ENCODE measurements around the gene ZNF417. TPM values are rescaled to one million over a fixed set of nuclear protein-coding genes. Genes with fewer than 3 reads are reported as not detected.
"Not testable (repeated sequence)": the region's sequence is repeated elsewhere in the genome, so short reads cannot be mapped to it uniquely, and the experiment has no call there.

Gene ZNF417
- total RNA-seq, 1 donor from 2014 or later = 16.7 TPM

- Mint-ChIP-seq H3K27ac (ENCODE audit: unreplicated experiment) (no peak overlapping the region), H3K9me3 (ENCODE audit: unreplicated experiment) (peaks cover 11% of the 10 kb centered on the region), H3K4me3 (ENCODE audit: unreplicated experiment) (no peak overlapping the region), H3K36me3 (ENCODE audit: low read depth, unreplicated experiment) (peaks cover 67% of the 10 kb centered on the region), H3K4me1 (ENCODE audit: unreplicated experiment) (peaks cover 5% of the 10 kb centered on the region), H3K27me3 (ENCODE audit: unreplicated experiment) (peaks cover 9% of the 10 kb centered on the region)
- TF ChIP-seq CTCF (IDR thresholded peaks at IDR 0.05; ENCODE audit: unreplicated experiment) = no peak
- DNase-seq (ENCODE audit: low spot score) = no peak
These were observed 43.9 kb downstream of the ZNF417 start for GRCh38 chr19:57872450-57872849.

- Mint-ChIP-seq H3K36me3 (ENCODE audit: low read depth, unreplicated experiment) (peaks cover 48% of the 10 kb centered on the region), H3K27ac (ENCODE audit: unreplicated experiment) (no peak overlapping the region), H3K9me3 (ENCODE audit: unreplicated experiment) (peaks cover 11% of the 10 kb centered on the region), H3K27me3 (ENCODE audit: unreplicated experiment) (peaks cover 9% of the 10 kb centered on the region), H3K4me1 (ENCODE audit: unreplicated experiment) (no peaks in the 10 kb centered on the region), H3K4me3 (ENCODE audit: unreplicated experiment) (no peak overlapping the region)
- no peak for DNase-seq (ENCODE audit: low spot score)
- TF ChIP-seq CTCF (IDR thresholded peaks at IDR 0.05; ENCODE audit: unreplicated experiment) = no peak
These were observed 46.2 kb downstream of the ZNF417 start for GRCh38 chr19:57870225-57870624.

- Mint-ChIP-seq H3K9me3 (ENCODE audit: unreplicated experiment) (peaks cover 11% of the 10 kb centered on the region), H3K36me3 (ENCODE audit: low read depth, unreplicated experiment) (peaks cover 50% of the 10 kb centered on the region)
- not testable (repeated sequence) for H3K27ac Mint-ChIP-seq (ENCODE audit: unreplicated experiment); H3K4me1 Mint-ChIP-seq (ENCODE audit: unreplicated experiment); H3K4me3 Mint-ChIP-seq (ENCODE audit: unreplicated experiment); H3K27me3 Mint-ChIP-seq (ENCODE audit: unreplicated experiment); DNase-seq (ENCODE audit: low spot score)
These were observed 46.7 kb downstream of the ZNF417 start for GRCh38 chr19:57869655-57870054.

GRCh38 chr19:57867868-57868492 lies 48.4 kb downstream of the ZNF417 start:
- no peaks in the 10 kb centered on the region for H3K4me1 Mint-ChIP-seq (ENCODE audit: unreplicated experiment)
- H3K27me3 Mint-ChIP-seq (ENCODE audit: unreplicated experiment) = peaks cover 9% of the 10 kb centered on the region
- peaks cover 41% of the 10 kb centered on the region for H3K36me3 Mint-ChIP-seq (ENCODE audit: low read depth, unreplicated experiment)
- H3K4me3 Mint-ChIP-seq (ENCODE audit: unreplicated experiment) = no peak overlapping the region
- DNase-seq (ENCODE audit: low spot score) = no peak
- no peak for TF ChIP-seq CTCF (IDR thresholded peaks at IDR 0.05; ENCODE audit: unreplicated experiment)
- no peaks in the 10 kb centered on the region for H3K9me3 Mint-ChIP-seq (ENCODE audit: unreplicated experiment)
- H3K27ac Mint-ChIP-seq (ENCODE audit: unreplicated experiment) = peak overlapping the region; percentile 48

Other genes with a start within 250 kb of the ZNF417 start
- 0.74 TPM for gene ZSCAN4, start 247.7 kb downstream of the ZNF417 start, total RNA-seq (ENCODE audit: unreplicated experiment)
- 11.6 TPM for gene ZNF551, start 234.6 kb downstream of the ZNF417 start, total RNA-seq (ENCODE audit: unreplicated experiment)
- 23.2 TPM for gene ZNF154, start 207.4 kb downstream of the ZNF417 start, total RNA-seq (ENCODE audit: unreplicated experiment)
- 12.2 TPM for gene ZNF671, start 189.0 kb downstream of the ZNF417 start, total RNA-seq (ENCODE audit: unreplicated experiment)
- 22.6 TPM for gene ZNF776, start 169.8 kb downstream of the ZNF417 start, total RNA-seq (ENCODE audit: unreplicated experiment)
- 19.6 TPM for gene ZNF586, start 146.9 kb downstream of the ZNF417 start, total RNA-seq (ENCODE audit: unreplicated experiment)
- gene ZNF552, start 101.7 kb downstream of the ZNF417 start, total RNA-seq (ENCODE audit: unreplicated experiment) = 7.0 TPM
- gene ZNF587B, start 86.3 kb downstream of the ZNF417 start, total RNA-seq (ENCODE audit: unreplicated experiment) = 24.5 TPM
- gene ZNF587, start 66.7 kb downstream of the ZNF417 start, total RNA-seq (ENCODE audit: unreplicated experiment) = 36.8 TPM
- 22.3 TPM for gene ZNF814, start 27.6 kb downstream of the ZNF417 start, total RNA-seq (ENCODE audit: unreplicated experiment)
- 14.0 TPM for gene ZNF418, start 18.8 kb upstream of the ZNF417 start, total RNA-seq (ENCODE audit: unreplicated experiment)
- gene ZNF256, start 31.1 kb upstream of the ZNF417 start, total RNA-seq (ENCODE audit: unreplicated experiment) = 10.4 TPM
- gene C19orf18, start 57.9 kb upstream of the ZNF417 start, total RNA-seq (ENCODE audit: unreplicated experiment) = 1.8 TPM
- gene ZNF606, start 86.2 kb upstream of the ZNF417 start, total RNA-seq (ENCODE audit: unreplicated experiment) = 22.3 TPM
- gene ZSCAN1, start 117.4 kb upstream of the ZNF417 start, total RNA-seq (ENCODE audit: unreplicated experiment) = not detected
- 1.1 TPM for gene ZNF135, start 142.7 kb upstream of the ZNF417 start, total RNA-seq (ENCODE audit: unreplicated experiment)
- 47.7 TPM for gene ZSCAN18, start 181.6 kb upstream of the ZNF417 start, total RNA-seq (ENCODE audit: unreplicated experiment)
- gene ZNF329, start 234.2 kb upstream of the ZNF417 start, total RNA-seq (ENCODE audit: unreplicated experiment) = 14.9 TPM